HFF-Myc (cell line): Measurements from ENCODE around the gene TRMT1.
A peak's percentile ranks its signal among the peaks of the same experiment; 100 is the strongest.

Experiments used
- DNase-seq: peaks from one replicate; pipeline ENCODE4 v3.0.0-alpha.2; 2011; ENCODE audit warnings: low read depth; ENCODE audit errors: extremely low read depth
- H3K4me3 ChIP-seq: replicated peaks from 2 replicates; pipeline ENCODE4 v1.5.1; 2011; ENCODE audit warnings: low read depth, mild to moderate bottlenecking, control low read depth, low read length
- TF ChIP-seq, protein P1 (sequence below): IDR thresholded peaks from 2 replicates; pipeline ENCODE4 v1.5.1; 2012; ENCODE audit warnings: mild to moderate bottlenecking, low read depth, low read length, control low read depth; ENCODE audit errors: missing control alignments

Gene TRMT1

GRCh38 chr19:13146763-13147563 is 30.4 kb upstream of the TRMT1 start:
- TF ChIP-seq, protein P1, sequence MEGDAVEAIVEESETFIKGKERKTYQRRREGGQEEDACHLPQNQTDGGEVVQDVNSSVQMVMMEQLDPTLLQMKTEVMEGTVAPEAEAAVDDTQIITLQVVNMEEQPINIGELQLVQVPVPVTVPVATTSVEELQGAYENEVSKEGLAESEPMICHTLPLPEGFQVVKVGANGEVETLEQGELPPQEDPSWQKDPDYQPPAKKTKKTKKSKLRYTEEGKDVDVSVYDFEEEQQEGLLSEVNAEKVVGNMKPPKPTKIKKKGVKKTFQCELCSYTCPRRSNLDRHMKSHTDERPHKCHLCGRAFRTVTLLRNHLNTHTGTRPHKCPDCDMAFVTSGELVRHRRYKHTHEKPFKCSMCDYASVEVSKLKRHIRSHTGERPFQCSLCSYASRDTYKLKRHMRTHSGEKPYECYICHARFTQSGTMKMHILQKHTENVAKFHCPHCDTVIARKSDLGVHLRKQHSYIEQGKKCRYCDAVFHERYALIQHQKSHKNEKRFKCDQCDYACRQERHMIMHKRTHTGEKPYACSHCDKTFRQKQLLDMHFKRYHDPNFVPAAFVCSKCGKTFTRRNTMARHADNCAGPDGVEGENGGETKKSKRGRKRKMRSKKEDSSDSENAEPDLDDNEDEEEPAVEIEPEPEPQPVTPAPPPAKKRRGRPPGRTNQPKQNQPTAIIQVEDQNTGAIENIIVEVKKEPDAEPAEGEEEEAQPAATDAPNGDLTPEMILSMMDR, result no peak
- 0 out of 2 replicates have a peak overlapping the region, but pooled peaks have one; percentile 8 for H3K4me3 ChIP-seq
- DNase-seq, result peak; percentile 96

- H3K4me3 ChIP-seq, result no peak overlapping the region
- DNase-seq, result no peak
- TF ChIP-seq, protein P1, result no peak
Observed at GRCh38 chr19:13139633-13140311, 23.2 kb upstream of the TRMT1 start.

DNA sequence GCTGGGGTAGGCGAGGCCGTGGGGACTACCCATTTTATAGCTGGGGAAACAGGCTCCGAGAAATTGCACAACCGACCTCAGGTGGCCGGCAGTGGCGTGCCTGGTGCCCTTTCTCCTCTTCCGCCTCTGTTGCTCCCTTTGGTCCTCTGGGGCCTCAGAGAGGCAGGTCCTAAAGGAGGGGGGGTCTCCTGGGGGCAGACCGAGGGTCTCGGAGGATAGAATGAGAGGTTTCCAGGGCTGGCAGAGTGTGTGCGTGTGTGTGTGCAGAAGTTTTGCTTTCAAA is 22.3 kb upstream of the TRMT1 start:
- no peak overlapping the region for H3K4me3 ChIP-seq
- no peak for DNase-seq
- TF ChIP-seq, protein P1, result no peak

GRCh38 chr19:13138171-13138915 is 21.8 kb upstream of the TRMT1 start:
- no peak for DNase-seq
- no peak overlapping the region for H3K4me3 ChIP-seq
- TF ChIP-seq, protein P1, result no peak

DNA sequence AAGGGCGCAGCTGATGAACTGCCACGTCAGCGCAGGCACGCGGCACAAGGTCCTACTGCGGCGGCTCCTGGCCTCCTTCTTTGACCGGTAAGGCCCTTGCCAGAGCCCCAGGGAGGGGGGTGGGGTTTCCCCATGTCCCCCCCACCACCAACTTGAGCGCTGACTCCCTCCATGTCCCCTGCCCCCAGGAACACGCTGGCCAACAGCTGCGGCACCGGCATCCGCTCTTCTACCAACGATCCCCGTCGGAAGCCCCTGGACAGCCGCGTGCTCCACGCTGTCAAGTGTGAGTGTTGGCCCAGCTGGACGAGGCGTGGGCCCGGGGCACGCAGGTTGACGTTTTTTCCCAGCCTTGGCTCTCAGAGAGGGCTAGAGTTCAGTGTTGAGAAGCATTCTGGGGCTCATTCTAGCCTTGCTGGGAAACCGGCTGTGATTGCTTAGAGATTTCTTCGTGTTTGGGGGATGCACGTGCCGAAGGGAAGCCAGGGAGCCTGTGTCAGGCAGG is 20.8 kb upstream of the TRMT1 start:
- TF ChIP-seq, protein P1, result no peak
- DNase-seq, result no peak
- H3K4me3 ChIP-seq, result no peak overlapping the region

GRCh38 chr19:13135068-13136062 is 18.8 kb upstream of the TRMT1 start:
- TF ChIP-seq, protein P1, result no peak
- DNase-seq, result no peak
- H3K4me3 ChIP-seq, result no peak overlapping the region
